GM12878 (cell line): ENCODE data around the gene RAD51B. TPM values are rescaled to one million over a fixed set of nuclear protein-coding genes. Genes with fewer than 3 reads are reported as not detected.

Source experiments
- ATAC-seq: fragments of 200-7000 bp; cut with Tn5 transposase; 3 replicates; pipeline ENCODE4 v1.9.1; 2020; ENCODE audit warnings: mild to moderate bottlenecking, moderate library complexity
- BruUV-seq: library from RNA; stranded (reverse); fragments of 400-500 nt; replicated peaks from 2 replicates; lab custom pipeline; 2021; lab: Mats Ljungman, UMichigan
- CTCF ChIA-PET: fragments of 300-600 bp; sonication (Branson Sonifier 250); formaldehyde crosslinking; extraction: SDS; loops from one replicate; lab custom pipeline; 2021; ENCODE audit warnings: inconsistent platforms; lab: Yijun Ruan, JAX
- POLR2A ChIA-PET: fragments of 350-600 bp; formaldehyde crosslinking; extraction: SDS; loops from one replicate; lab custom pipeline; 2021; ENCODE audit warnings: inconsistent platforms; lab: Charles Lee
- RAD21 ChIA-PET: fragments of 300-600 bp; sonication (Branson Sonifier 250); formaldehyde crosslinking; loops from one replicate; lab custom pipeline; 2023; ENCODE audit warnings: antibody characterized with exemption; ENCODE audit not compliant: unreplicated experiment; lab: Charles Lee
- SMC1A ChIA-PET: fragments of 300-600 bp; sonication (Branson Sonifier 250); formaldehyde crosslinking; loops from one replicate; lab custom pipeline; 2023; ENCODE audit not compliant: unreplicated experiment, uncharacterized antibody; lab: Charles Lee
- DNase-seq: peaks from one replicate; pipeline ENCODE4 v3.0.0-alpha.2; 2011; ENCODE audit warnings: low read depth, low spot score
- FAIRE-seq: peaks from 3 replicates; lab custom pipeline; 2011; peaks lifted over from hg19 to GRCh38; lab: Jason Lieb, UNC
- H2AFZ ChIP-seq: 2 replicates; pipeline ENCODE4 v1.6.0; 2011; ENCODE audit warnings: low read depth, low read length, control low read depth; ENCODE audit not compliant: control insufficient read depth
- H3K27ac ChIP-seq: 2 replicates; pipeline ENCODE4 v1.5.1; 2011; ENCODE audit warnings: control low read depth; ENCODE audit not compliant: control insufficient read depth, insufficient read depth
- H3K27me3 ChIP-seq, 2 experiments: replicated peaks in 1 of 2; 2 replicates each; pipeline versions ENCODE4 v1.6.0 to v1.6.1; 2011; ENCODE audit warnings: low read length in 1 of 2; ENCODE audit not compliant: control insufficient read depth in 2 of 2, insufficient read depth in 2 of 2
- H3K36me3 ChIP-seq, 2 experiments: 2 replicates each; pipeline ENCODE4 v1.5.1; 2011; ENCODE audit warnings: low read length in 1 of 2; ENCODE audit not compliant: control insufficient read depth in 2 of 2, insufficient read depth in 2 of 2
- H3K4me1 ChIP-seq: 2 replicates; pipeline ENCODE4 v1.6.1; 2011; ENCODE audit warnings: mild to moderate bottlenecking, low read length, moderate library complexity, mixed read lengths; ENCODE audit not compliant: control insufficient read depth, insufficient read depth
- H3K4me2 ChIP-seq: 2 replicates; pipeline ENCODE4 v1.6.0; 2011; ENCODE audit warnings: control low read depth; ENCODE audit not compliant: control insufficient read depth, insufficient read depth
- H3K4me3 ChIP-seq: fragments of 200-600 bp; sonication (generic); 2 replicates; pipeline ENCODE4 v1.5.1; 2016
- H3K79me2 ChIP-seq: 2 replicates; pipeline ENCODE4 v1.6.0; 2011; ENCODE audit warnings: low read length; ENCODE audit not compliant: control insufficient read depth, insufficient read depth
- H3K9ac ChIP-seq: 2 replicates; pipeline ENCODE4 v1.8.0; 2011; ENCODE audit warnings: low read length, control low read depth, mixed read lengths; ENCODE audit not compliant: control insufficient read depth, insufficient read depth
- H3K9me3 ChIP-seq: replicated peaks from 3 replicates; pipeline ENCODE4 v1.5.1; 2011; ENCODE audit warnings: mild to moderate bottlenecking, low read length; ENCODE audit not compliant: control insufficient read depth, insufficient read depth
- H4K20me1 ChIP-seq: 2 replicates; pipeline ENCODE4 v1.6.0; 2011; ENCODE audit not compliant: control insufficient read depth, insufficient read depth
- NFYB ChIP-seq: IDR thresholded peaks from 2 replicates; pipeline ENCODE4 v1.6.1; 2011; ENCODE audit warnings: low read depth, mild to moderate bottlenecking, low read length, improper control_type of control experiment, moderate library complexity; ENCODE audit not compliant: insufficient read depth
- SP1 ChIP-seq: IDR thresholded peaks from one replicate; pipeline ENCODE4 v1.6.1; 2011; ENCODE audit warnings: low read depth, low read length
- TBL1XR1 ChIP-seq: IDR thresholded peaks from 2 replicates; pipeline ENCODE4 v1.6.1; 2012; ENCODE audit warnings: low read depth, low read length, improper control_type of control experiment
- WGBS: methylation state at CpG from one replicate; pipeline ENCODE4 v1.1.6; 2016; ENCODE audit warnings: low lambda C conversion rate; ENCODE audit not compliant: insufficient replicate concordance, insufficient coverage; ENCODE audit errors: missing lambda C conversion rate; 5-methylcytosine and 5-hydroxymethylcytosine counted together
- in situ Hi-C: fragments of 300-500 bp; cut with MboI; formaldehyde crosslinking; loops from 9 replicates; pipeline ENCODE4 v1.14.3; 2018; ENCODE audit warnings: mixed read lengths
- intact Hi-C: fragments of 100-400 bp; cut with micrococcal nuclease; formaldehyde crosslinking; loops from one replicate; pipeline ENCODE4 v1.14.2; 2022; ENCODE audit not compliant: unreplicated experiment
- polyA plus RNA-seq, 11 experiments: library from polyadenylated mRNA; depleted of rRNA in 4 of 11; unstranded in 6 of 11; stranded (reverse) in 5 of 11; fragments of >200 nt; fragmentation: Nextera tagmentation in 4 of 11; fragmentation: Illumina TruSeq in 1 of 11; extraction: Ambion mirVana in 4 of 11; extraction: Trizol in 1 of 11; gene quantifications; 1 replicate in 1 of 11; 2 replicates in 10 of 11; pipeline versions ENCODE4 v1.2.1 to v1.2.3, GENCODE V29; 2011 to 2016; ENCODE audit warnings: inconsistent platforms in 2 of 11, missing spikeins in 2 of 11, low read depth in 1 of 11
- total RNA-seq, 4 experiments: library from RNA; depleted of rRNA in 3 of 4; stranded (reverse); fragments of >200 nt in 3 of 4; fragmentation: Illumina TruSeq in 1 of 4; extraction: Trizol in 1 of 4; gene quantifications; 2 replicates each; pipeline versions ENCODE4 v1.2.1 to v1.2.3, GENCODE V29; 2013 to 2021
- TF ChIP-seq, protein P1 (sequence below): fragments of 450-650 bp; formaldehyde crosslinking; IDR thresholded peaks from 2 replicates; pipeline ENCODE4 v1.4.0; 2022; ENCODE audit warnings: mild to moderate bottlenecking, moderate library complexity

The RAD51B gene
- total and polyA plus RNA-seq, 10 of the 15 experiments (the other 5 are each of a cell fraction or from before 2014, with no cell fraction given): 9.8 to 26.8 (median 21.3) TPM

GRCh38 chr14:67961676-67962075 lies 142.1 kb downstream of the RAD51B start:
- no peaks in the 10 kb centered on the region for H3K27me3 ChIP-seq
- H4K20me1 ChIP-seq: no peaks in the 10 kb centered on the region
- SMC1A ChIA-PET: interaction anchor here (0.6 to 1.5 kb wide), 10 partner anchors 22 to 806 kb away, joined by 3 to 6 read pairs (median 3); no protein-coding TSS in a partner anchor
- H3K79me2 ChIP-seq: no peaks in the 10 kb centered on the region
- peaks cover 16% of the 10 kb centered on the region; the same call in 1 of the 2 replicates for H3K4me1 ChIP-seq
- peak overlapping the region; percentile 54; the same call in 1 of the 2 replicates for H3K4me2 ChIP-seq
- 98% methylated on average over 2 of the region's 2 CpGs for WGBS
- no peak for TF ChIP-seq TBL1XR1
- no peak for TF ChIP-seq SP1
- TF ChIP-seq NFYB: no peak
- TF ChIP-seq, protein P1, sequence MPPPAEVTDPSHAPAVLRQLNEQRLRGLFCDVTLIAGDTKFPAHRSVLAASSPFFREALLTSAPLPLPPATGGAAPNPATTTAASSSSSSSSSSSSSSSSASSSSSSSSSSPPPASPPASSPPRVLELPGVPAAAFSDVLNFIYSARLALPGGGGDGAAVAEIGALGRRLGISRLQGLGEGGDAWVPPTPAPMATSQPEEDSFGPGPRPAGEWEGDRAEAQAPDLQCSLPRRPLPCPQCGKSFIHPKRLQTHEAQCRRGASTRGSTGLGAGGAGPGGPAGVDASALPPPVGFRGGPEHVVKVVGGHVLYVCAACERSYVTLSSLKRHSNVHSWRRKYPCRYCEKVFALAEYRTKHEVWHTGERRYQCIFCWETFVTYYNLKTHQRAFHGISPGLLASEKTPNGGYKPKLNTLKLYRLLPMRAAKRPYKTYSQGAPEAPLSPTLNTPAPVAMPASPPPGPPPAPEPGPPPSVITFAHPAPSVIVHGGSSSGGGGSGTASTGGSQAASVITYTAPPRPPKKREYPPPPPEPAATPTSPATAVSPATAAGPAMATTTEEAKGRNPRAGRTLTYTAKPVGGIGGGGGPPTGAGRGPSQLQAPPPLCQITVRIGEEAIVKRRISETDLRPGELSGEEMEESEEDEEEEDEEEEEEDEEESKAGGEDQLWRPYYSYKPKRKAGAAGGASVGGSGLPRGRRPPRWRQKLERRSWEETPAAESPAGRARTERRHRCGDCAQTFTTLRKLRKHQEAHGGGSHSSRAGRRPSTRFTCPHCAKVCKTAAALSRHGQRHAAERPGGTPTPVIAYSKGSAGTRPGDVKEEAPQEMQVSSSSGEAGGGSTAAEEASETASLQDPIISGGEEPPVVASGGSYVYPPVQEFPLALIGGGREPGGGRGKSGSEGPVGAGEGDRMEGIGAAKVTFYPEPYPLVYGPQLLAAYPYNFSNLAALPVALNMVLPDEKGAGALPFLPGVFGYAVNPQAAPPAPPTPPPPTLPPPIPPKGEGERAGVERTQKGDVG (CRISPR knock-in tag): no peak
- no peaks in the 10 kb centered on the region; the same call in 1 of the 3 replicates for H3K9me3 ChIP-seq
- no peak overlapping the region for H3K4me3 ChIP-seq
- ATAC-seq (no peak; the same call in 2 of the 3 replicates), DNase-seq (no peak), FAIRE-seq (no peak)
- in situ Hi-C loops: no loop called here
- no peaks in the 10 kb centered on the region for H3K36me3 ChIP-seq
- CTCF ChIA-PET: interaction anchor here (1.9 kb wide), 1 partner anchor 18 kb away, joined by 9 read pairs; no protein-coding TSS in a partner anchor
- peak overlapping the region; percentile 78; the same call in 1 of the 2 replicates for H3K27ac ChIP-seq
- H3K9ac ChIP-seq: no peak overlapping the region
- POLR2A ChIA-PET: interaction anchor here (0.6 kb wide), 1 partner anchor 9 kb away, joined by 3 read pairs; no protein-coding TSS in a partner anchor
- intact Hi-C loops: no loop called here
- no TSS peak for BruUV-seq
- RAD21 ChIA-PET: interaction anchor here (1.2 to 1.4 kb wide), 2 partner anchors 17 to 18 kb away, joined by 3 to 4 read pairs; no protein-coding TSS in a partner anchor
- peak overlapping the region; percentile 71; the same call in 1 of the 2 replicates for H2AFZ ChIP-seq
